NT2/D1 (cell line): ENCODE results near the gene LSS.
"Not testable (repeated sequence)": the region's sequence is repeated elsewhere in the genome, so short reads cannot be mapped to it uniquely, and the experiment has no call there.

Experiments used
- DNase-seq: peaks from one replicate; pipeline ENCODE4 v3.0.0-alpha.2; 2011; ENCODE audit warnings: low read depth, low spot score
- H3K27me3 ChIP-seq: 2 replicates; pipeline ENCODE4 v1.6.0; 2011; ENCODE audit warnings: mild to moderate bottlenecking; ENCODE audit not compliant: insufficient read length, insufficient read depth
- H3K36me3 ChIP-seq: 2 replicates; pipeline ENCODE4 v1.6.1; 2011; ENCODE audit warnings: mild to moderate bottlenecking, low read length, mixed read lengths; ENCODE audit not compliant: insufficient read depth, insufficient read length
- H3K4me1 ChIP-seq: 2 replicates; pipeline ENCODE4 v1.5.1; 2011; ENCODE audit not compliant: insufficient read depth, insufficient read length
- H3K4me3 ChIP-seq: 2 replicates; pipeline ENCODE4 v1.5.1; 2011; ENCODE audit warnings: low read depth; ENCODE audit not compliant: insufficient read length
- H3K9ac ChIP-seq: 2 replicates; pipeline ENCODE4 v1.6.0; 2011; ENCODE audit warnings: low read depth; ENCODE audit not compliant: insufficient read length
- H3K9me3 ChIP-seq: 2 replicates; pipeline ENCODE4 v1.5.1; 2011; ENCODE audit warnings: mild to moderate bottlenecking, low read length; ENCODE audit not compliant: insufficient read depth
- SUZ12 ChIP-seq: IDR thresholded peaks from 2 replicates; pipeline ENCODE4 v1.6.1; 2011; ENCODE audit not compliant: insufficient read length, insufficient read depth; ENCODE audit errors: extremely low read depth
- YY1 ChIP-seq: IDR thresholded peaks from 2 replicates; pipeline ENCODE4 v1.6.1; 2011; ENCODE audit not compliant: insufficient read length, insufficient read depth
- ZNF274 ChIP-seq: IDR thresholded peaks from 2 replicates; pipeline ENCODE4 v1.6.1; 2011; ENCODE audit warnings: mild to moderate bottlenecking, low read depth, low read length

LSS gene

DNA sequence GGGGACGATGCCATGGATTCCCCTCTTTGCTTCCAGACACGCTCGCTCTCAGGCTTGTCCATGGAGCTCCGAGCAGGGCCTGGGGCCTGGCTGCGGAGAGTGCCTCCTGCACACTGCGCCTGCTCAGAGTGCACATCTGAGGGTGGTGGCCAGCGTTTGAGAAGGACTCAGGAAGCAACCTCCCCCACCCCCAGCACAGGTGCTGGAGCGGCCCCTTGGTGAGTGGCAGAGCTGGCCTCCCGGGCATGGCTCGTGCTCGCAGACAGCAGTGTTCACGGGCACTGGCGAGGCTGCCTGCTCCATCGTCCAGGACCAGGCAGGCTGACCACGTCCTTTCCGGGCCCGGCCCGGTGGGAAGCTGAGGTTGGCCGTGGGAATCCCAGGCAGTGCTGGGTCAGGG is 47.1 kb downstream of the LSS start:
- Histone ChIP-seq H3K27me3 (no peaks in the 10 kb centered on the region), H3K4me3 (no peak overlapping the region), H3K9ac (no peak overlapping the region), H3K4me1 (peaks cover 29% of the 10 kb centered on the region), H3K9me3 (no peaks in the 10 kb centered on the region), H3K36me3 (peaks cover 19% of the 10 kb centered on the region)
- no peak for DNase-seq
- no peak for TF ChIP-seq SUZ12
- no peak for TF ChIP-seq ZNF274
- no peak for TF ChIP-seq YY1

GRCh38 chr21:46180778-46181391 is 47.7 kb downstream of the LSS start:
- Histone ChIP-seq H3K27me3 (no peaks in the 10 kb centered on the region), H3K9me3 (no peaks in the 10 kb centered on the region), H3K36me3 (peaks cover 19% of the 10 kb centered on the region), H3K4me1 (peaks cover 29% of the 10 kb centered on the region), H3K4me3 (no peak overlapping the region), H3K9ac (peak overlapping the region; percentile 11)
- no peak for DNase-seq
- TF ChIP-seq YY1: no peak
- TF ChIP-seq ZNF274: no peak
- TF ChIP-seq SUZ12: no peak

DNA sequence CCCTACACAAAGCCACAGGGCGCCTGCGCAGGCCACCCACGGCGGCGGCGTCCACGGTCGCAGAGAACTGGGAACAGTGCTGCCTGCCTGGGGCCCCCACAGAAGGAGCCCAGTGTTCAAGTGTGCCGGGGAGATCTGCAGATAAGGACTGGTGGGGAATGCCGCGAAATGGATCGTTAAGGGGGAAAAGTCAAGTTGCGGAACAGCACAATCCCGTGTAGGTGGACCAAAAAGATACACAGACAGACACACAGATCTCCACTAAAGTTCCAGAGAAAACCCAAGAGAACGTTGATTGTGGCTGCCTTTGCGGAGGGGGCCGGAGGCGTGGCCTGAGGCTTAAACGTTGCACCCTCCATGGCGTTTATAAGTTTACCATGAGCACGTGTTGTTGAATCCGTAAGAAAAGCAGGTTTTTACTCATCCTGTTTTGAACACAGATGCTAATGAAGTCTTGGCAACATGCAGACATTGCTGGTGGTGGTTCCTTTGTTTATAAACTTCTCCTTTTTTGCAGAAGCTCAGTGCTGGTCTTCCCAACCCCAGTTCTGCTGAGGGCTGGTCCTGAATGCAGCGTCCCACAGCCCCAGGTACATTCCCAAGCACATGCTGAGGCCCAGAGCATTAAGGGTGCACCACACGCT is 48.4 kb downstream of the LSS start:
- Histone ChIP-seq H3K27me3 (no peaks in the 10 kb centered on the region), H3K4me1 (peaks cover 29% of the 10 kb centered on the region)

DNA sequence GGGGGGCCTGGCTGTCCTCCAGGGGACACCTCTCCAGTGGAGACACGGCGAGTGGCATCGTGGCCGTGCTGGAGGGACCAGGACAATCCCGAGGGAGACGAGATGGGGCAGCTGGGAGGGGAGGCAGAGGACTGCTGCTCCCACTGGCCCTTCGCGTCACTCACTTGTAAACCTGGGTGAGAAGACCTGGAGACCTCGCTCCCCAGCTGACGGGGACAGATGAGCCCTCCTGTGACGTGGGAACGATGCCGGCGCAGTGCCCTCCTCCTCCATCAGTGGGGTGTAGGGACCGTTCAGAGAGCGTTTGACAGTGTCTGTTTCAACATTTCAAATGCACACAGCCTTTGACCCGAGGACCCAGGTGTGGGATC is 48.9 kb downstream of the LSS start:
- Histone ChIP-seq H3K36me3 (peaks cover 19% of the 10 kb centered on the region), H3K4me1 (peaks cover 29% of the 10 kb centered on the region), H3K4me3 (no peak overlapping the region), H3K9ac (no peak overlapping the region), H3K27me3 (no peaks in the 10 kb centered on the region), H3K9me3 (peaks cover 3% of the 10 kb centered on the region; the same call in 1 of the 2 replicates)
- no peak for TF ChIP-seq YY1
- TF ChIP-seq SUZ12: no peak
- no peak for TF ChIP-seq ZNF274
- no peak for DNase-seq

More for the DNA sequence above, 48.4 kb downstream of the LSS start:
- Histone ChIP-seq H3K36me3 (peaks cover 19% of the 10 kb centered on the region), H3K9ac (peak overlapping the region; percentile 11), H3K9me3 (no peaks in the 10 kb centered on the region), H3K4me3 (no peak overlapping the region)
- TF ChIP-seq SUZ12 (no peak), ZNF274 (no peak), YY1 (no peak)
- no peak for DNase-seq

DNA sequence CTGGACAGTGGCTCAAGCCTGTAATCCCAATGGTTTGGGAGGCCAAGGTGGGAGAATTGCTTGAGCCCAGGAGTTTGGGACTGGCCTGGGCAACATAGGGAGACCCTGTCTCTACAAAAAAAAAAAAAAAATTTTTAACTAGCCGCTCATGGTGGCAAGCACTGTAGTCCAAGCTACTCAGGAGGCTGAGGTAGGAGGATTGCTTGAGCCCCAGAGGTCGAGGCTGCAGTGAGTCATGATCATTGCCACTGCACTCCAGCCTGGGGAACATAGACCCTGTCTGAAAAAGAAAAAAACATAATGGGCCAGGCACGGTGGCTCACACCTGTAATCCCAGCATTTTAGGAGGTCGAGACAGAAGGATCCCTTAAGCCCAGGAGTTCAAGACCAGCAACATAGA is 49.6 kb downstream of the LSS start:
- no peak overlapping the region for H3K4me3 ChIP-seq
- H3K36me3 ChIP-seq: peaks cover 19% of the 10 kb centered on the region
- TF ChIP-seq YY1: no peak
- TF ChIP-seq ZNF274: no peak
- TF ChIP-seq SUZ12: no peak
- H3K9me3 ChIP-seq: peaks cover 7% of the 10 kb centered on the region; the same call in 1 of the 2 replicates
- no peaks in the 10 kb centered on the region for H3K27me3 ChIP-seq
- no peak overlapping the region for H3K9ac ChIP-seq
- peaks cover 29% of the 10 kb centered on the region for H3K4me1 ChIP-seq
- DNase-seq: no peak

DNA sequence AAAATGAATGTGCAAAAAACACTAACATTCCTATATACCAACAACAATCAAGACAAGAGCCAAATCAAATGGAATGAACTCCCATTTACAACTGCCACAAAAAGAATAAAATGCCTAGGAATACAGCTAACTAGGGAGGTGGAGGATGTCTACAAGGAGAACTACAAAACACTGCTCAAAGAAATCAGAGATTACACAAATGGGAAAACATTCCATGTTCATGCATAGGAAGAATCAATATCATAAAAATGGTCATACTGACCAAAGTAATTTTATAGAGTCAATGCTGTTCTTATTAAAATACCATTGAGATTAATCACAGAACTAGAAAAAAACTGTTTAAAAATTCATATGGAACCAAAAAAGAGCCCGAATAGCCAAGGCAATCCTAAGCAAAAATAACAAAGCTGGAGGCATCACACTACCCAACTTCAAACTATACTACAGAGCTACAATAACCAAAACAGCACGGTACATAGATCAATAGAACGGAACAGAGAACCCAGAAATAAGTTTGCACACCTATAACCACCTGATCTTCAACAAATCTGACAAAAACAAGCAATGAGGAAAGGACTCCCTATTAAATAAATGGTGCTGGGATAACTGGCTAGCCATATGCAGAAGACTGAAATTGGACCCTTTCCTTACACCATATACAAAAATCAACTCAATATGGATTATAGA is 52.0 kb downstream of the LSS start:
- H3K36me3 ChIP-seq, H3K9ac ChIP-seq, H3K4me3 ChIP-seq, DNase-seq, H3K27me3 ChIP-seq, H3K9me3 ChIP-seq: not testable (repeated sequence)
- peaks cover 17% of the 10 kb centered on the region for H3K4me1 ChIP-seq

DNA sequence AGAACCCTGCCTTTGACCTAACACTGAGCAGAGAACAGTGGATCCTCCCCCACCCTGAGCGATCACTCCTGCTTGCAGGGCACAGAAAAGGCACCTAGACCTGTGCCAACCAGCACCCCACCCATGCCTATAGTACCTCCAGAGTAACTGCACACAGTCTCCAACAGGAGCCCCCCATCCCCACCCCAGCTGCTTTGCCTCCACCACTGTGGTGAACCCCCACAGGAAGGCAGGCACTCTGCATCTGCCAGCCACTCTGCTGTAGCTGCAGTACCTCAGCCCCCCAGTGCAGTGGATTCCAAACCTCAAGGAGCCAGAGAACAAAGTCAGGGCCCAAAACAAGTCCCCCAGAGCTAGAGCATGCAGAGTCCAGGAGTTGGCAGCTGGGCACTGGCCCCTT is 55.0 kb downstream of the LSS start:
- Histone ChIP-seq H3K4me3 (no peak overlapping the region), H3K9me3 (peaks cover 7% of the 10 kb centered on the region; the same call in 1 of the 2 replicates), H3K36me3 (peaks cover 3% of the 10 kb centered on the region), H3K27me3 (no peaks in the 10 kb centered on the region), H3K9ac (no peak overlapping the region), H3K4me1 (peaks cover 2% of the 10 kb centered on the region)
- TF ChIP-seq YY1 (no peak), ZNF274 (no peak), SUZ12 (no peak)
- DNase-seq: no peak
